GM12892 (cell line): ENCODE data around the gene MMD.
A peak's percentile ranks its signal among the peaks of the same experiment; 100 is the strongest.

ENCODE experiments used
- POLR2A ChIP-seq: IDR thresholded peaks from 2 replicates; pipeline ENCODE4 v1.6.1; 2011; ENCODE audit warnings: low read depth, low read length, control low read depth
- POLR2AphosphoS5 ChIP-seq: IDR thresholded peaks from 2 replicates; pipeline ENCODE4 v1.6.1; 2011; ENCODE audit warnings: low read depth, low read length, control low read depth
- TAF1 ChIP-seq: IDR thresholded peaks from 2 replicates; pipeline ENCODE4 v1.6.1; 2011; ENCODE audit warnings: low read depth, mild to moderate bottlenecking, control low read depth, low read length, borderline replicate concordance

DNA sequence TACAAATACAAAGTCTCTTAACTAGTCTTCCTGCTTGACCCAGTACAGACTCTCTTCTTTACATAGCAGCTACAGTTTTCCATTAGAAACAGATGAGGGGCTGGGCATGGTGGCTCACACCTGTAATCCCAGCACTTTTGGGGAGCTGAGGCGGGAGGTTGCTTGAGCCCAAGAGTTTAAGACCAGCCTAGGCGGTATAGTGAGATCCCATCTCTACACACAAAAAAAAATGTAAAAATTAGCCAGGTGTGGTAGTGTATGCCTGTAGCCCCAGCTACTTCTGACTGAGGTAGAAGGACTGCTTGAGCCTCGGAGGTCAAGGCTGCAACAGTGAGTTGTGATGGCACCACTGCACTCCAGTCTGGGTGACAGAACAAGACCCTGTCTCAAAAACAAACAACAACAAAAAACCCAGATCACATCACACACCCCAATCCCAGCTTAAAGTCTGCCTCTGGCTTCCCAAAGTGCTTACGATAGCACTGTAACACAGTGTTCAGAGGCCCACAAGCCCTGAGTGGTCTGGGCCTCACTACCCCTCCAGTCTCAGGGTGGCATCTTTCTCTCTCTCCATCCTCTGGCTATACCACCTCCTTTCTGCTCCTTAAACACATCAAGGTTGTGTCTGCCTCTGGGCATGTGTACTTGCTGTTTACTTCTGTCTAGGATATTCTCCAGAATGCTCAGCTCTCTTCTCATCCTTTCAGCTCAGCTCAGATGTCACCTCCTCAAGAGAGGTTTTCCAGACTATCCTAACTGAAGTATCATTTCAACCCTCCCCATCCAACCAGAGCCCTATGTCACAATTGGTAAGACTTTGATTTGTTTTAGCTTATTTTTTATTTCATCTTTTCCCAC lies 4.0 kb downstream of the MMD start:
- TF ChIP-seq POLR2AphosphoS5: peak; percentile 57; the same call in 1 of the 2 replicates
- TF ChIP-seq POLR2A: 0 out of 2 replicates have a peak, but pooled peaks have one; percentile 17
- TF ChIP-seq TAF1: no peak
